GM12875 (cell line): Measurements from ENCODE around the gene SEMA3E.
A peak's percentile ranks its signal among the peaks of the same experiment; 100 is the strongest.

Source experiments
- H3K4me3 ChIP-seq: one replicate; pipeline ENCODE4 v1.5.1; 2011; ENCODE audit warnings: low read depth, low read length, control low read depth
- TF ChIP-seq, protein P1 (sequence below): IDR thresholded peaks from 2 replicates; pipeline ENCODE4 v1.5.1; 2011; ENCODE audit warnings: low read depth, mild to moderate bottlenecking, control low read depth, inconsistent platforms, low read length, moderate library complexity, borderline replicate concordance; ENCODE audit not compliant: insufficient read depth

Gene SEMA3E

GRCh38 chr7:83640240-83640639, 8.7 kb downstream of the SEMA3E start:
- TF ChIP-seq, protein P1, sequence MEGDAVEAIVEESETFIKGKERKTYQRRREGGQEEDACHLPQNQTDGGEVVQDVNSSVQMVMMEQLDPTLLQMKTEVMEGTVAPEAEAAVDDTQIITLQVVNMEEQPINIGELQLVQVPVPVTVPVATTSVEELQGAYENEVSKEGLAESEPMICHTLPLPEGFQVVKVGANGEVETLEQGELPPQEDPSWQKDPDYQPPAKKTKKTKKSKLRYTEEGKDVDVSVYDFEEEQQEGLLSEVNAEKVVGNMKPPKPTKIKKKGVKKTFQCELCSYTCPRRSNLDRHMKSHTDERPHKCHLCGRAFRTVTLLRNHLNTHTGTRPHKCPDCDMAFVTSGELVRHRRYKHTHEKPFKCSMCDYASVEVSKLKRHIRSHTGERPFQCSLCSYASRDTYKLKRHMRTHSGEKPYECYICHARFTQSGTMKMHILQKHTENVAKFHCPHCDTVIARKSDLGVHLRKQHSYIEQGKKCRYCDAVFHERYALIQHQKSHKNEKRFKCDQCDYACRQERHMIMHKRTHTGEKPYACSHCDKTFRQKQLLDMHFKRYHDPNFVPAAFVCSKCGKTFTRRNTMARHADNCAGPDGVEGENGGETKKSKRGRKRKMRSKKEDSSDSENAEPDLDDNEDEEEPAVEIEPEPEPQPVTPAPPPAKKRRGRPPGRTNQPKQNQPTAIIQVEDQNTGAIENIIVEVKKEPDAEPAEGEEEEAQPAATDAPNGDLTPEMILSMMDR, result no peak
- H3K4me3 ChIP-seq, result no peak overlapping the region

- no peak overlapping the region for H3K4me3 ChIP-seq
- TF ChIP-seq, protein P1, result no peak
These were observed 15.4 kb downstream of the SEMA3E start for GRCh38 chr7:83633516-83633915.

- TF ChIP-seq, protein P1, result no peak
- peak overlapping the region; percentile 16 for H3K4me3 ChIP-seq
These were observed 19.6 kb downstream of the SEMA3E start for GRCh38 chr7:83629117-83629880.

GRCh38 chr7:83617858-83618257, 31.1 kb downstream of the SEMA3E start:
- TF ChIP-seq, protein P1, result no peak
- H3K4me3 ChIP-seq, result no peak overlapping the region

DNA sequence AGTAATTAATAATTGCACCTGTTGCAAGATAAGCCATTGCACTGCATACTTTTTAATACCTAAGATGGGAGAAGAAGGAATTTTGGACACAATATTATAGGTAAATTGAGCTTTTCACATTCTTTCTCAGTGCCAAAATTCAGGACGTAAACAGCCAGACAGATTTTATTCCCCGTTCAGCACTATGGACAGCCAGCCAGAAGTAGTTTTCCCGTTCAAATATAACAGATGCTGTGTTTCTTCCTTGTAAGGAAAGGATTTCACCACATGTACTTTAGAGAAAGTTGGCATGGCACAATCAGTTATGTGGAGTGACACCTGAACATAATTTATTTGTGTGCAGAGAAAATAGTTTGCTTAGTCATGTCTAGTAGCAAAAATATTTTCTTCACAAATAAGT, 34.8 kb downstream of the SEMA3E start:
- TF ChIP-seq, protein P1, result no peak
- H3K4me3 ChIP-seq, result no peak overlapping the region

- no peak overlapping the region for H3K4me3 ChIP-seq
- TF ChIP-seq, protein P1, result no peak
These were observed 35.7 kb downstream of the SEMA3E start for GRCh38 chr7:83613232-83613631.

DNA sequence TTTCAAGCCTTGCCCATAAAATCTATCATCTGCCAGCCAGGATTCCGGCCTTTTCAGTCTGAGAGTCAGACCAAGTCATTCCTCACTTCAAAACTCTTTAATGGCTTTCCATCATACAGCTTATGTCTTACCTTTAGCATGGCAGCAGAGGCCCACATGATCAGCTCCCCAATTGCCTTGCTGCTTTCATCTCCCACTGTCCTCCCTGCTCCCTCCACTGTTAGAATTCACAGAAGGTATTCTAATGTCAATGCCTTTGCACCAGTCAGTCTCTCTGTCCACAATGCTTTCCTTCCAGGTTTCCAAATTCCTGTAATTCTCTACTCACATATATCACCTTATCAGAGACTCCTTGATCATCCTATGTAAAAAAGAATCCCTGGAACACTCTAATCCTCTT, 37.2 kb downstream of the SEMA3E start:
- TF ChIP-seq, protein P1, result no peak
- no peak overlapping the region for H3K4me3 ChIP-seq
